A549 (cell line): ENCODE measurements around the gene CLEC2D.

Experiments used
- BHLHE40 ChIP-seq: IDR thresholded peaks from 2 replicates; pipeline ENCODE4 v1.6.1; 2012; ENCODE audit warnings: low read depth, low read length, inconsistent platforms
- CEBPB ChIP-seq, 2 experiments: fragments of >200 bp in 1 of 2; sonication (Bioruptor Twin) in 1 of 2; formaldehyde crosslinking in 1 of 2; IDR thresholded peaks; 2 replicates each; pipeline ENCODE4 v1.6.1; 2012 to 2016
- CTCF ChIP-seq: fragments of >200 bp; sonication (Bioruptor Twin); formaldehyde crosslinking; IDR thresholded peaks from 3 replicates; pipeline ENCODE4 v1.5.1; 2016
- EP300 ChIP-seq, 2 experiments: fragments of >200 bp; sonication (Bioruptor Twin); formaldehyde crosslinking; IDR thresholded peaks; 2 replicates in 1 of 2; 3 replicates in 1 of 2; pipeline ENCODE4 v1.6.1; 2016 to 2017
- HOXB5 ChIP-seq: fragments of 250-450 bp; sonication (Bioruptor Pico); IDR thresholded peaks from 2 replicates; pipeline ENCODE4 v1.5.0; 2020; ENCODE audit warnings: mild to moderate bottlenecking, moderate library complexity
- MAFK ChIP-seq: fragments of 450-650 bp; IDR thresholded peaks from 2 replicates; pipeline ENCODE4 v1.6.1; 2014; ENCODE audit not compliant: partially characterized antibody
- MAX ChIP-seq: IDR thresholded peaks from 2 replicates; pipeline ENCODE4 v1.6.1; 2012
- RAD21 ChIP-seq, 2 experiments: fragments of >200 bp in 1 of 2; sonication (Bioruptor Twin) in 1 of 2; formaldehyde crosslinking in 1 of 2; IDR thresholded peaks in 1 of 2; conservative IDR thresholded peaks in 1 of 2; 2 replicates in 1 of 2; 3 replicates in 1 of 2; pipeline ENCODE4 v1.6.1; 2012 to 2018; ENCODE audit warnings: inconsistent platforms in 1 of 2

GRCh38 chr12:9699269-9699897, 29.9 kb downstream of the CLEC2D start:
- TF ChIP-seq CEBPB (IDR thresholded peaks at IDR 0.05), result no peak
- TF ChIP-seq HOXB5 (CRISPR knock-in tag), result no peak
- no peak for TF ChIP-seq CTCF
- TF ChIP-seq EP300 (IDR thresholded peaks at IDR 0.05), result no peak
- TF ChIP-seq MAX, result no peak
- TF ChIP-seq RAD21 (conservative IDR thresholded peaks at IDR 0.05 in 1 of 2, IDR thresholded peaks at IDR 0.05 in 1 of 2), result no peak
- TF ChIP-seq MAFK, result no peak
- TF ChIP-seq BHLHE40, result no peak
